Measurements from ENCODE around the gene DGKI. TPM values are rescaled to one million over a fixed set of nuclear protein-coding genes. Genes with fewer than 3 reads are reported as not detected.

Gene DGKI
- total RNA-seq, 1 experiment from 2014 or later = 0.41 TPM

DNA sequence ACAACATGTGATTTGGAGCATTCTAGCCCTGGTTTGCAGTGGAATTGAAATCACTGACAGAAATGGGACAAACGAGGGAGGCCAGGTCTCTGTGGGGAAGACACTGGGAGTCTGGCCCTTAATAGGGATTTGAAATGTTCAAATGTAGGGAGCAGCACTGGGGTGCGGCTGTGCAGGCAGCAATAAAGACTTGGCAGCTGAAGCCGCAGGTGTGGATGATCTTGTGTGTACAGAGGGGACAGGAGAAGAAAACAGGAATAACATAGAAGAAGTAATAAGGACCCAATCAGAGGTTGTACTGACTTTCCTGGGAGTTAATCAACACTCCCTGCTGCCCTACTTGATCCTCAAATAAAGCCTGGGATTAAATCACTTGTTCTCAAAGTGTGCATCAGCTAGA is 375.6 kb downstream of the DGKI start:
- TF ChIP-seq, protein P1, sequence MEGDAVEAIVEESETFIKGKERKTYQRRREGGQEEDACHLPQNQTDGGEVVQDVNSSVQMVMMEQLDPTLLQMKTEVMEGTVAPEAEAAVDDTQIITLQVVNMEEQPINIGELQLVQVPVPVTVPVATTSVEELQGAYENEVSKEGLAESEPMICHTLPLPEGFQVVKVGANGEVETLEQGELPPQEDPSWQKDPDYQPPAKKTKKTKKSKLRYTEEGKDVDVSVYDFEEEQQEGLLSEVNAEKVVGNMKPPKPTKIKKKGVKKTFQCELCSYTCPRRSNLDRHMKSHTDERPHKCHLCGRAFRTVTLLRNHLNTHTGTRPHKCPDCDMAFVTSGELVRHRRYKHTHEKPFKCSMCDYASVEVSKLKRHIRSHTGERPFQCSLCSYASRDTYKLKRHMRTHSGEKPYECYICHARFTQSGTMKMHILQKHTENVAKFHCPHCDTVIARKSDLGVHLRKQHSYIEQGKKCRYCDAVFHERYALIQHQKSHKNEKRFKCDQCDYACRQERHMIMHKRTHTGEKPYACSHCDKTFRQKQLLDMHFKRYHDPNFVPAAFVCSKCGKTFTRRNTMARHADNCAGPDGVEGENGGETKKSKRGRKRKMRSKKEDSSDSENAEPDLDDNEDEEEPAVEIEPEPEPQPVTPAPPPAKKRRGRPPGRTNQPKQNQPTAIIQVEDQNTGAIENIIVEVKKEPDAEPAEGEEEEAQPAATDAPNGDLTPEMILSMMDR (conservative IDR thresholded peaks at IDR 0.05) = no peak
- no TSS peak for BruUV-seq (replicated peaks)
- Histone ChIP-seq H3K27me3 (ENCODE audit: insufficient read depth, low read depth) (no peaks in the 10 kb centered on the region), H3K4me3 (no peak overlapping the region), H4K20me1 (ENCODE audit: insufficient read depth) (no peaks in the 10 kb centered on the region), H2AFZ (no peak overlapping the region), H3K27ac (no peak overlapping the region), H3K79me2 (ENCODE audit: low read depth) (no peaks in the 10 kb centered on the region), H3F3A (ENCODE audit: insufficient read depth, low read depth) (no peaks in the 10 kb centered on the region), H3K36me3 (ENCODE audit: low read depth) (no peaks in the 10 kb centered on the region), H3K4me1 (replicated peaks; ENCODE audit: insufficient read depth) (no peaks in the 10 kb centered on the region), H3K4me2 (no peak overlapping the region), H3K9me3 (ENCODE audit: insufficient read depth, low read depth) (no peaks in the 10 kb centered on the region), H3K9me2 (ENCODE audit: insufficient read depth) (no peaks in the 10 kb centered on the region)
- no peak for DNase-seq
- ChIA-PET CTCF (no interaction called here), POLR2A (ENCODE audit: unreplicated experiment) (no interaction called here)
- intact Hi-C loops (cut with micrococcal nuclease; ENCODE audit: unreplicated experiment) = no loop called here

DNA sequence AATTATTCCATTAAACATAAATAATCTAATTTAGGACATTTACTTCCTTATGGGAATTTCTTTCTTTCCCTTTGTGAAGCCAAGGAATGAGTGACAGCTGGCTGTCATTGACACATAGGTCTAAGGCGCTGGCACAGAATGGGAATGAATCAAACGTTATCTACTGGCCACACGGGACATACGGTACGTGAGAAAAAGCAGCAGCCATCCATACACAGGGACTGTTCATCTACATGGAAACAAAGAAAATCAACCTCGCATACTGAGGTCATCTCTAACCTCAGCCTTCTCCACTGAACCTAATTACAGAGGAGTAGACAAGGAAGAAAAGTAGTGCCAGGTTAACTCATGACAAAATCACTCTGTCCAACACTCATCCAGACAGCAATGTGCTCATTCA is 376.9 kb downstream of the DGKI start:
- ChIA-PET CTCF (no interaction called here), POLR2A (ENCODE audit: unreplicated experiment) (no interaction called here)
- Histone ChIP-seq H2AFZ (no peak overlapping the region), H3K4me2 (no peak overlapping the region), H3K79me2 (ENCODE audit: low read depth) (no peaks in the 10 kb centered on the region), H3F3A (ENCODE audit: insufficient read depth, low read depth) (no peaks in the 10 kb centered on the region), H3K9me2 (ENCODE audit: insufficient read depth) (no peaks in the 10 kb centered on the region), H3K27ac (no peak overlapping the region), H3K4me1 (replicated peaks; ENCODE audit: insufficient read depth) (no peaks in the 10 kb centered on the region), H3K4me3 (no peak overlapping the region), H3K9me3 (ENCODE audit: insufficient read depth, low read depth) (no peaks in the 10 kb centered on the region), H4K20me1 (ENCODE audit: insufficient read depth) (no peaks in the 10 kb centered on the region), H3K27me3 (ENCODE audit: insufficient read depth, low read depth) (no peaks in the 10 kb centered on the region), H3K36me3 (ENCODE audit: low read depth) (no peaks in the 10 kb centered on the region)
- BruUV-seq (replicated peaks) = no TSS peak
- intact Hi-C loops (cut with micrococcal nuclease; ENCODE audit: unreplicated experiment) = no loop called here
- TF ChIP-seq, protein P1 (conservative IDR thresholded peaks at IDR 0.05) = no peak
- no peak for TF ChIP-seq EZH2 (IDR thresholded peaks at IDR 0.05; ENCODE audit: low read depth)
- no peak for DNase-seq

DNA sequence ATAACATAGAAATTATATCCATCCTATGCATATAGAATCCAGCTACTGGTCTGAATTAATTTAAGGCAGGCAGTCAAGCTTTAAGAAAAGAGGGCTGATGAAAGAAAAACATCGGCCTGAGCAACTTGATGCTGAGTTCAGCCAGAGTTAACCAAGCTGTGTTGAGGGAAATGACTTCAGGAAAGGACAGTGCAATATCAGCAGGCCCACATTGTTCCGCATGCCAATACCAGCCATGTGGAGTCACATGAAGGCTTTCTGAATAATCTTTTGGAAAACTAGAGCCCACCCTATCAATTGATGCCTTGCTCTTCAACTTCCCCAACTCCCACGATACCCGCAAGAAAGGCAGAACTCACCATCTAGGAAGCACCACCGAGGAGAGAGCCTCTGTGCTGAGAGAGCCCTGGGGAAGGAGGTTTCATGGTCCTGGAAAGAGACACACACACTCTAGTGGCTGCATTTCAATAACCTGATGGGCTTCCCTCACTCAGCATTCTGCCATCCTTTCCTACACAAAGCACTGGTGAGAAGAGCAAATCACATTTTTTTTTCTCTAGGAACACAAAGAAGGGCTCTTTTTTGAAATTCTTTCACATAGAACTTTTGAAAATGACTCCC is 377.5 kb downstream of the DGKI start:
- intact Hi-C loops (cut with micrococcal nuclease; ENCODE audit: unreplicated experiment) = no loop called here
- Histone ChIP-seq H3K4me1 (replicated peaks; ENCODE audit: insufficient read depth) (no peaks in the 10 kb centered on the region), H3K27ac (no peak overlapping the region), H4K20me1 (ENCODE audit: insufficient read depth) (no peaks in the 10 kb centered on the region), H2AFZ (no peak overlapping the region), H3K9me2 (ENCODE audit: insufficient read depth) (no peaks in the 10 kb centered on the region), H3K4me2 (no peak overlapping the region), H3K79me2 (ENCODE audit: low read depth) (no peaks in the 10 kb centered on the region), H3F3A (ENCODE audit: insufficient read depth, low read depth) (no peaks in the 10 kb centered on the region), H3K27me3 (ENCODE audit: insufficient read depth, low read depth) (no peaks in the 10 kb centered on the region), H3K4me3 (no peak overlapping the region), H3K36me3 (ENCODE audit: low read depth) (no peaks in the 10 kb centered on the region), H3K9me3 (ENCODE audit: insufficient read depth, low read depth) (no peaks in the 10 kb centered on the region)
- ChIA-PET POLR2A (ENCODE audit: unreplicated experiment) (no interaction called here), CTCF (no interaction called here)
- no TSS peak for BruUV-seq (replicated peaks)
- no peak for DNase-seq
- no peak for TF ChIP-seq EZH2 (IDR thresholded peaks at IDR 0.05; ENCODE audit: low read depth)
- TF ChIP-seq, protein P1 (conservative IDR thresholded peaks at IDR 0.05) = no peak
